ENCODE results near the gene SASH1. TPM values are rescaled to one million over a fixed set of nuclear protein-coding genes. Genes with fewer than 3 reads are reported as not detected.

SASH1 gene
- total RNA-seq, 1 donor from 2014 or later = 28.7 TPM

GRCh38 chr6:148382861-148383260, 40.2 kb downstream of the SASH1 start:
- Mint-ChIP-seq H3K27me3 (ENCODE audit: low read depth) (no peaks in the 10 kb centered on the region), H3K4me3 (no peak overlapping the region), H3K36me3 (no peaks in the 10 kb centered on the region), H3K9me3 (no peaks in the 10 kb centered on the region), H3K27ac (no peak overlapping the region), H3K4me1 (peaks cover 12% of the 10 kb centered on the region)
- TF ChIP-seq CTCF (IDR thresholded peaks at IDR 0.05; ENCODE audit: unreplicated experiment) = no peak
- no peak for DNase-seq (ENCODE audit: low spot score in 2 of 2, unreplicated experiment in 2 of 2)

GRCh38 chr6:148383658-148384368, 41.2 kb downstream of the SASH1 start:
- Mint-ChIP-seq H3K4me1 (peaks cover 12% of the 10 kb centered on the region), H3K9me3 (no peaks in the 10 kb centered on the region), H3K36me3 (no peaks in the 10 kb centered on the region), H3K27me3 (ENCODE audit: low read depth) (no peaks in the 10 kb centered on the region), H3K4me3 (no peak overlapping the region), H3K27ac (no peak overlapping the region)
- no peak for DNase-seq (ENCODE audit: low spot score in 2 of 2, unreplicated experiment in 2 of 2)
- TF ChIP-seq CTCF (IDR thresholded peaks at IDR 0.05; ENCODE audit: unreplicated experiment) = no peak

- Mint-ChIP-seq H3K4me1 (peaks cover 2% of the 10 kb centered on the region), H3K9me3 (no peaks in the 10 kb centered on the region), H3K27me3 (ENCODE audit: low read depth) (no peaks in the 10 kb centered on the region), H3K27ac (no peak overlapping the region), H3K4me3 (no peak overlapping the region), H3K36me3 (no peaks in the 10 kb centered on the region)
- no peak for TF ChIP-seq CTCF (IDR thresholded peaks at IDR 0.05; ENCODE audit: unreplicated experiment)
- DNase-seq (ENCODE audit: low spot score in 2 of 2, unreplicated experiment in 2 of 2) = no peak
These were observed 42.7 kb downstream of the SASH1 start for GRCh38 chr6:148385379-148385778.

GRCh38 chr6:148388521-148388920, 45.9 kb downstream of the SASH1 start:
- Mint-ChIP-seq H3K27me3 (ENCODE audit: low read depth) (no peaks in the 10 kb centered on the region), H3K4me1 (no peaks in the 10 kb centered on the region), H3K36me3 (peaks cover 2% of the 10 kb centered on the region), H3K4me3 (no peak overlapping the region), H3K9me3 (no peaks in the 10 kb centered on the region), H3K27ac (no peak overlapping the region)
- TF ChIP-seq CTCF (IDR thresholded peaks at IDR 0.05; ENCODE audit: unreplicated experiment) = no peak
- no peak for DNase-seq (ENCODE audit: low spot score in 2 of 2, unreplicated experiment in 2 of 2)

- H3K4me3 Mint-ChIP-seq = no peak overlapping the region
- H3K9me3 Mint-ChIP-seq = no peaks in the 10 kb centered on the region
- no peak for DNase-seq (ENCODE audit: low spot score in 2 of 2, unreplicated experiment in 2 of 2)
- peaks cover 2% of the 10 kb centered on the region for H3K36me3 Mint-ChIP-seq
- H3K4me1 Mint-ChIP-seq = no peaks in the 10 kb centered on the region
- H3K27me3 Mint-ChIP-seq (ENCODE audit: low read depth) = no peaks in the 10 kb centered on the region
- no peak for TF ChIP-seq CTCF (IDR thresholded peaks at IDR 0.05; ENCODE audit: unreplicated experiment)
- H3K27ac Mint-ChIP-seq = no peak overlapping the region
These were observed 46.4 kb downstream of the SASH1 start for GRCh38 chr6:148389086-148389485.
